SK-N-SH (cell line): Measurements from ENCODE around the gene NECTIN1. TPM values are rescaled to one million over a fixed set of nuclear protein-coding genes. Genes with fewer than 3 reads are reported as not detected.

Experiments used
- CTCF ChIA-PET: fragments of 300-600, 350-600 bp; formaldehyde crosslinking; extraction: SDS; loops from one replicate; lab custom pipeline; 2021; lab: Yijun Ruan, JAX
- POLR2A ChIA-PET: fragments of 350-600 bp; sonication (Branson Sonifier 250); formaldehyde crosslinking; extraction: SDS; loops from one replicate; lab custom pipeline; 2020; ENCODE audit warnings: antibody characterized with exemption, inconsistent platforms; lab: Yijun Ruan, JAX
- DNase-seq: peaks from one replicate; pipeline ENCODE4 v3.0.0; 2012
- H2AFZ ChIP-seq: fragments of 200-600 bp; sonication (generic); 2 replicates; pipeline ENCODE4 v1.8.1; 2016; ENCODE audit warnings: antibody characterized with exemption, mild to moderate bottlenecking, low read depth
- H3F3A ChIP-seq: fragments of 200-600 bp; sonication (generic); replicated peaks from 2 replicates; pipeline ENCODE3; 2016; ENCODE audit warnings: antibody characterized with exemption, mild to moderate bottlenecking; ENCODE audit not compliant: insufficient read depth
- H3K27ac ChIP-seq, 2 experiments: fragments of 200-500 bp in 1 of 2; fragments of 200-600 bp in 1 of 2; sonication (Bioruptor generic) in 1 of 2; sonication (generic), shearing (Covaris generic) in 1 of 2; 2 replicates each; pipeline versions ENCODE4 v1.5.1 to v1.6.1; 2014 to 2016; ENCODE audit warnings: low read depth in 2 of 2, inconsistent platforms in 1 of 2, low read length in 1 of 2, mild to moderate bottlenecking in 1 of 2, mixed read lengths in 1 of 2
- H3K27me3 ChIP-seq: fragments of 200-600 bp; sonication (generic), shearing (Covaris generic); 2 replicates; pipeline ENCODE4 v1.6.1; 2016; ENCODE audit warnings: mixed run types; ENCODE audit not compliant: insufficient read depth
- H3K36me3 ChIP-seq, 2 experiments: fragments of 200-500 bp in 1 of 2; fragments of 200-600 bp in 1 of 2; sonication (Bioruptor generic) in 1 of 2; sonication (generic) in 1 of 2; replicated peaks in 1 of 2; 2 replicates each; pipeline versions ENCODE3 to v1.5.1; 2014 to 2016; ENCODE audit warnings: low read length in 1 of 2, mild to moderate bottlenecking in 1 of 2; ENCODE audit not compliant: insufficient read depth in 2 of 2, control insufficient read depth in 1 of 2
- H3K4me1 ChIP-seq, 2 experiments: fragments of 200-500 bp in 1 of 2; fragments of 200-600 bp in 1 of 2; sonication (Bioruptor generic) in 1 of 2; sonication (generic), shearing (Covaris generic) in 1 of 2; 2 replicates each; pipeline versions ENCODE4 v1.5.1 to v1.6.1; 2014 to 2016; ENCODE audit warnings: low read depth in 1 of 2, low read length in 1 of 2, mixed run types in 1 of 2; ENCODE audit not compliant: insufficient read depth in 2 of 2, control insufficient read depth in 1 of 2
- H3K4me2 ChIP-seq: fragments of 200-600 bp; sonication (generic), shearing (Covaris generic); 2 replicates; pipeline ENCODE4 v1.6.1; 2017; ENCODE audit warnings: mixed run types
- H3K4me3 ChIP-seq, 2 experiments: fragments of 200-500 bp in 1 of 2; fragments of 200-600 bp in 1 of 2; sonication (Bioruptor generic) in 1 of 2; sonication (generic), shearing (Covaris generic) in 1 of 2; 2 replicates each; pipeline versions ENCODE4 v1.5.1 to v1.8.1; 2014 to 2016; ENCODE audit warnings: low read depth in 2 of 2, inconsistent platforms in 1 of 2, low read length in 1 of 2, mild to moderate bottlenecking in 1 of 2, mixed read lengths in 1 of 2, moderate library complexity in 1 of 2
- H3K79me2 ChIP-seq: fragments of 200-600 bp; sonication (generic); 2 replicates; pipeline ENCODE4 v1.8.1; 2017; ENCODE audit warnings: mild to moderate bottlenecking; ENCODE audit not compliant: insufficient read depth
- H3K9ac ChIP-seq: fragments of 200-600 bp; sonication (generic); 2 replicates; pipeline ENCODE4 v1.6.1; 2017; ENCODE audit warnings: mixed run types
- H3K9me2 ChIP-seq: fragments of 200-600 bp; sonication (generic); 2 replicates; pipeline ENCODE4 v1.6.1; 2017; ENCODE audit warnings: mixed run types
- H3K9me3 ChIP-seq: fragments of 200-600 bp; sonication (generic); 2 replicates; pipeline ENCODE4 v1.6.1; 2017; ENCODE audit warnings: mixed run types, mild to moderate bottlenecking, moderate library complexity
- H4K20me1 ChIP-seq: fragments of 200-600 bp; sonication (generic); 2 replicates; pipeline ENCODE4 v1.6.1; 2017; ENCODE audit warnings: mild to moderate bottlenecking, mixed run types; ENCODE audit not compliant: insufficient read depth
- CTCF ChIP-seq: fragments of 200-600 bp; sonication (generic); IDR thresholded peaks from 2 replicates; pipeline ENCODE4 v1.6.1; 2017; ENCODE audit warnings: antibody characterized with exemption, mild to moderate bottlenecking, moderate library complexity
- ELF1 ChIP-seq: IDR thresholded peaks from 2 replicates; pipeline ENCODE4 v1.4.0; 2012
- EZH2phosphoT487 ChIP-seq: fragments of 200-600 bp; sonication (generic); IDR thresholded peaks from 2 replicates; pipeline ENCODE4 v1.6.1; 2017; ENCODE audit warnings: low read depth, mixed run types, mild to moderate bottlenecking, antibody characterized with exemption, moderate library complexity, borderline replicate concordance
- GATA2 ChIP-seq: sonication (generic); formaldehyde crosslinking; IDR thresholded peaks from 2 replicates; pipeline ENCODE4 v1.5.0; 2020; ENCODE audit warnings: mild to moderate bottlenecking, missing genetic modification reagents
- JUND ChIP-seq: IDR thresholded peaks from 2 replicates; pipeline ENCODE4 v1.4.0; 2012
- MAX ChIP-seq: IDR thresholded peaks from 2 replicates; pipeline ENCODE4 v1.4.0; 2012; ENCODE audit warnings: low read depth
- MXI1 ChIP-seq: IDR thresholded peaks from 2 replicates; pipeline ENCODE4 v1.6.1; 2012; ENCODE audit warnings: mild to moderate bottlenecking, low read depth, low read length, improper control_type of control experiment
- NRF1 ChIP-seq: IDR thresholded peaks from 2 replicates; pipeline ENCODE4 v1.6.1; 2012; ENCODE audit warnings: low read depth, mild to moderate bottlenecking, low read length
- RAD21 ChIP-seq: IDR thresholded peaks from 2 replicates; pipeline ENCODE4 v1.6.1; 2012; ENCODE audit warnings: mild to moderate bottlenecking, low read length
- RCOR1 ChIP-seq: fragments of 150-350 bp; IDR thresholded peaks from 2 replicates; pipeline ENCODE4 v1.6.1; 2017; ENCODE audit warnings: antibody characterized with exemption, low read length
- SMC3 ChIP-seq: IDR thresholded peaks from 2 replicates; pipeline ENCODE4 v1.6.1; 2012; ENCODE audit warnings: low read depth, low read length, improper control_type of control experiment
- TEAD4 ChIP-seq: IDR thresholded peaks from 2 replicates; pipeline ENCODE4 v1.4.0; 2012; ENCODE audit warnings: mild to moderate bottlenecking, borderline replicate concordance; ENCODE audit not compliant: insufficient read depth
- YY1 ChIP-seq: IDR thresholded peaks from 2 replicates; pipeline ENCODE4 v1.4.0; 2012; ENCODE audit warnings: low read depth, mild to moderate bottlenecking
- WGBS: methylation state at CpG from one replicate; pipeline ENCODE4 v1.1.6; 2017; ENCODE audit warnings: low lambda C conversion rate; 5-methylcytosine and 5-hydroxymethylcytosine counted together
- polyA plus RNA-seq, 3 experiments: library from polyadenylated mRNA; depleted of rRNA; stranded (reverse); fragments of >200 nt; gene quantifications; 2 replicates each; pipeline ENCODE4 v1.2.3, GENCODE V29; 2012
- TF ChIP-seq, protein P1 (sequence below): IDR thresholded peaks from 2 replicates; pipeline ENCODE4 v1.4.0; 2012; ENCODE audit warnings: low read depth, borderline replicate concordance

NECTIN1 gene
- polyA plus RNA-seq, 1 of the 3 experiments (the other 2 are of a cell fraction): 9.1 TPM

- WGBS: 1% methylated on average over 11 of the region's 30 CpGs
- ChIA-PET POLR2A (interaction anchor here (1.2 to 2.8 kb wide), 4 partner anchors 51 to 180 kb away, joined by 4 to 17 read pairs (median 10); no protein-coding TSS in a partner anchor), CTCF (interaction anchor here (0.6 to 7.7 kb wide), 22 partner anchors 9 to 443 kb away, joined by 3 to 129 read pairs (median 6); no protein-coding TSS in a partner anchor)
- Histone ChIP-seq H3K4me1 (peaks cover 6 to 54% of the 10 kb centered on the region in 2 experiments; a peak in 2 of 4 replicates), H3K9ac (peak overlapping the region; percentile 70), H3K27ac (peak overlapping the region; percentile 55 to 97; a peak in 3 of 4 replicates), H2AFZ (peak overlapping the region; percentile 82), H3K9me3 (no peaks in the 10 kb centered on the region), H4K20me1 (peaks cover 27% of the 10 kb centered on the region; the same call in 1 of the 2 replicates), H3K79me2 (peaks cover 18% of the 10 kb centered on the region), H3K27me3 (no peaks in the 10 kb centered on the region), H3K9me2 (no peaks in the 10 kb centered on the region), H3K36me3 (no peaks in the 10 kb centered on the region), H3K4me2 (peak overlapping the region; percentile 98), H3K4me3 (peak overlapping the region; percentile 84 to 87), H3F3A (no peaks in the 10 kb centered on the region)
- TF ChIP-seq MAX: no peak
- TF ChIP-seq NRF1: no peak
- no peak for TF ChIP-seq ELF1
- TF ChIP-seq GATA2 (CRISPR knock-in tag): no peak
- TF ChIP-seq SMC3: no peak
- no peak for TF ChIP-seq MXI1
- TF ChIP-seq JUND: no peak
- TF ChIP-seq RCOR1: no peak
- TF ChIP-seq EZH2phosphoT487: no peak
- no peak for DNase-seq
Measured at GRCh38 chr11:119728211-119728626, 781 bp downstream of the NECTIN1 start.

GRCh38 chr11:119727523-119728151 lies 1.4 kb downstream of the NECTIN1 start:
- DNase-seq: peak; percentile 74
- peak overlapping the region in 1 of 2 experiments; percentile 97; a peak in 3 of 4 replicates for H3K27ac ChIP-seq
- H3K27me3 ChIP-seq: no peaks in the 10 kb centered on the region
- TF ChIP-seq RAD21 (peak; percentile 7; the same call in 1 of the 2 replicates), YY1 (no peak), TEAD4 (no peak), MXI1 (peak; percentile 25; the same call in 1 of the 2 replicates), CTCF (no peak; the same call in 1 of the 2 replicates), SMC3 (peak; percentile 1; the same call in 1 of the 2 replicates)
- TF ChIP-seq, protein P1, sequence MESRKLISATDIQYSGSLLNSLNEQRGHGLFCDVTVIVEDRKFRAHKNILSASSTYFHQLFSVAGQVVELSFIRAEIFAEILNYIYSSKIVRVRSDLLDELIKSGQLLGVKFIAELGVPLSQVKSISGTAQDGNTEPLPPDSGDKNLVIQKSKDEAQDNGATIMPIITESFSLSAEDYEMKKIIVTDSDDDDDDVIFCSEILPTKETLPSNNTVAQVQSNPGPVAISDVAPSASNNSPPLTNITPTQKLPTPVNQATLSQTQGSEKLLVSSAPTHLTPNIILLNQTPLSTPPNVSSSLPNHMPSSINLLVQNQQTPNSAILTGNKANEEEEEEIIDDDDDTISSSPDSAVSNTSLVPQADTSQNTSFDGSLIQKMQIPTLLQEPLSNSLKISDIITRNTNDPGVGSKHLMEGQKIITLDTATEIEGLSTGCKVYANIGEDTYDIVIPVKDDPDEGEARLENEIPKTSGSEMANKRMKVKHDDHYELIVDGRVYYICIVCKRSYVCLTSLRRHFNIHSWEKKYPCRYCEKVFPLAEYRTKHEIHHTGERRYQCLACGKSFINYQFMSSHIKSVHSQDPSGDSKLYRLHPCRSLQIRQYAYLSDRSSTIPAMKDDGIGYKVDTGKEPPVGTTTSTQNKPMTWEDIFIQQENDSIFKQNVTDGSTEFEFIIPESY: no peak
- TF ChIP-seq, all 33 proteins: peak for 3
- H4K20me1 ChIP-seq: peaks cover 28% of the 10 kb centered on the region; the same call in 1 of the 2 replicates
- peaks cover 18% of the 10 kb centered on the region for H3K79me2 ChIP-seq
- no peaks in the 10 kb centered on the region for H3K9me3 ChIP-seq
- POLR2A ChIA-PET: interaction anchor here (0.9 to 2.8 kb wide), 8 partner anchors 10 to 381 kb away, joined by 3 to 17 read pairs (median 4); no protein-coding TSS in a partner anchor
- H2AFZ ChIP-seq: peak overlapping the region; percentile 82
- H3K4me2 ChIP-seq: peak overlapping the region; percentile 98
- H3K4me3 ChIP-seq: peak overlapping the region; percentile 84 to 87
- peak overlapping the region; percentile 70; the same call in 1 of the 2 replicates for H3K9ac ChIP-seq
- WGBS: 4% methylated on average over 16 of the region's 48 CpGs
- H3F3A ChIP-seq: no peaks in the 10 kb centered on the region
- no peaks in the 10 kb centered on the region for H3K36me3 ChIP-seq
- CTCF ChIA-PET: interaction anchor here (0.6 to 7.7 kb wide), 27 partner anchors 8 to 1907 kb away, joined by 3 to 129 read pairs (median 4); no protein-coding TSS in a partner anchor
- no peaks in the 10 kb centered on the region for H3K9me2 ChIP-seq
- peaks cover 6 to 57% of the 10 kb centered on the region in 2 experiments; a peak in 2 of 4 replicates for H3K4me1 ChIP-seq
